Measurements from ENCODE around the gene MAN1A2.
A peak's percentile ranks its signal among the peaks of the same experiment; 100 is the strongest.

MAN1A2 gene

DNA sequence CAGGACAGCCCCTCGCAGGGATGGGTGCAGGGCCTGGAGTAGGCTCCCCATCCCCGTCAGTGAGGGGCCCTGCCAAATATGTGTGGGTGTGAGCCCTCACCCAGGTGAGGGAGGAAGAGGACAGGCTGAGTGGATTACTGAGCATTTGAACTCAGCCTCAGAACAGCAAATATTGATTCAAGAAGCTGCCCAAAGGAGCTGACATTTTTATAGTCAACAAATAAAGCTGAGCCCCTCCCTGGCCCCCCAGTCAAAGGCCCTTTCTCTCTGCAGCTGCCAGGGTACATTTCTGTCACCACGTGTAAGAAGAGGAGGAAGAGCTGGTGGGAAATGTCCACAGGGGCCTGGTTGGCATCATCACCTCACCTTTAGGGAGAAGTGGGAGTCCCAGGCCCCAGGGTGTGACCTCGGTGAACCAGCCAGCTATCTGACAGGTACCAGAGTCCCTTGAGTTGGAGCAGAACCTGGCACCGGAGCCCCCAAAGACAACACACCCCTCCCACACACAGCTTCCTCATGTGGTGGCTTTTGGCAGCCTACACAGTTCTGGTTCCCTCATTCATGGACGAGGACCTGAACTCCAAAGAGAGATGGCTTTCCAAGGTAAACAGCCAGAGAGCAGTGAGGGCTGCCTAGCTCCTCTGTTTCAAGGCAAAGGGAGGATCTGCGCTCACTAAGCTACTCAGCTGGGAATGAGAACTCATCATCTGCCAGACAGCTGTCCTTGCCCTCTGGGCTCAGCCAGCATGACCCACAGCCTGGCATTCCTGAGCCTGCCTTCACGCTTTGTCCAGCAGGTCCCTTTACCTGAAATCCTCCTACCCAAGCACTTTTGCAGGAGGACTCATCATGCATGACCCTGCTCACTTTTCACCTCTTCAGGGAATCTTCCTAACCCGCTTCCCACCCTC is 195.6 kb downstream of the MAN1A2 start:
- peak; percentile 76 for DNase-seq

DNA sequence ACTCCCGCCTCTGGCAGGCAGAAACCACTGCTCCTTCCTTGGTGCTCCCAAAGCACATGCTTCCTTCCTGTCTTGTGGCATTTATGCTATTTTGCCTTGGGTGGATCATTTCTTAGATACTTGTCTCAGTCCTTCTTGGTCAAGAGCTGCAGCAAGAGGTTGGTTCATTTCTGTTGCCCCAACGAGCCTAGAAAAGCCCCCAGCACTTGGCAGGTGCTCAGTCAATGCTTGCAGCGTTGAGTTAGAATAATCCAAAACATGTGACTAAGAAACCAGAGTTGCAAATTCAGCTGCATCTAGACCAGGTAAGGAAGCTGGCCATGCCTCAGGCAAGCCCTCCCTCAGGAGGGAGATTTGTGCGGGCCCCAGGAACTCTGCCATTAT is 196.2 kb downstream of the MAN1A2 start:
- no peak for DNase-seq

DNA sequence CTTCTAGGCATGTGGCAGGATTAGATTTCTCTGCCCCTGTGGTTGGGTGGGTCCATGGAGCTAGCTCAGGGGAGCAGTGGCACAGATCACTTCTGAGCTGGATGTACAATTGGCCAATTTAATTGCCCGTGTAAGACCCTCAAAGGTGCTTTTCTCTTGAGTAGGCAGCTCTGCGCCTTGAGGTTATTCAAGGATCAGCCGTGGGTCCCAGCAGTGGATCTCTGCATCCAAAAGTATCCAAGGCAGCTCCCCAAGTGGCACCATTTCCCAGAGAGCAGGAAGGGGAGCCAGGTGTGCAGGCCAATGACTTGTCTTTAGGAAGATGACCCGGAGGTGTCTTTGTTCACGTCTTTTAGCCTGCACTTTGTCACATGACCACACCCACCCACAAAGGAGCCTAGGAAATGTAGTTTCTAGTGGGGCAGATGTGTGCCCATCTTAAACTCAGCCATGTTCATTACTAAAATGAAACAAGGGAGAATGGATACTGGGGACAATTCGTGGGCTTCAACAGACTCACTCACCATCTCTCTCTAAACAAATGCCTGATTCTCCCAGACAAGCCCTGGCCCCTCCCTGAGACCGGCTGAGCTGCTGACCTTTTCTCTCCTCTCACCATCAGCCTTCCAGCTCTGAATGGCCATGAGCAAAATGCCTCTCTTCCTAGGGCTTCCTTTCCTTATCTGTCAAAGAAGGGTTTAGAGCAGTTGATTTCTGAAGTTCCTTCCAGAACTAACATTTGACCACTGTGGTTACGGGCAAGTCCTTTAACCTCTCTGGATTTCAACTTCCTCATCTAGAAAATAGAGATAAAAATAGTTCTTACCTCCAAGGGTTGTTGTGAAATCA is 197.2 kb downstream of the MAN1A2 start:
- DNase-seq = no peak

DNA sequence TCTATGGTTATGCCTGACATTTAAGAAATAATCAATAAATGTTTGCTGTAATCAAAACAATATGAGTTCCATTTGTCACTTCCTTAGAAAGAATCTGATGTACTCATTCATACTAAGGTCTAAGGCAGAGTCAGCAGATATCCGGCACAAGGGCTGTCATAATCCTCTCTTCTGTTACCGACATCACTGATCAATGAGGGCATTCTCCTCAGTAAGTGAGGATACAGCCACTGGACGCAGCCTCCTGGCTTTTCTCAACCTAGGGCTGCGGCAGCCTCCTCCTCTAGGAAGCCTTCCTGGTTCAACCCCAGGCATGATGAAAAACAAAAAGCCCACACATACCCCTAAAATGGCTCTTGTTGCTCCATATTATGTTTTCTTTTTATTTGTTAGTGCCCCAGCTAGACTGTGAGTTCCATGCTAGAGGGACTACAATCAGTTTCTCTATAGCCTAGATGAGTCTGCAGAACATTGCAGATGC is 197.9 kb downstream of the MAN1A2 start:
- no peak for DNase-seq

DNA sequence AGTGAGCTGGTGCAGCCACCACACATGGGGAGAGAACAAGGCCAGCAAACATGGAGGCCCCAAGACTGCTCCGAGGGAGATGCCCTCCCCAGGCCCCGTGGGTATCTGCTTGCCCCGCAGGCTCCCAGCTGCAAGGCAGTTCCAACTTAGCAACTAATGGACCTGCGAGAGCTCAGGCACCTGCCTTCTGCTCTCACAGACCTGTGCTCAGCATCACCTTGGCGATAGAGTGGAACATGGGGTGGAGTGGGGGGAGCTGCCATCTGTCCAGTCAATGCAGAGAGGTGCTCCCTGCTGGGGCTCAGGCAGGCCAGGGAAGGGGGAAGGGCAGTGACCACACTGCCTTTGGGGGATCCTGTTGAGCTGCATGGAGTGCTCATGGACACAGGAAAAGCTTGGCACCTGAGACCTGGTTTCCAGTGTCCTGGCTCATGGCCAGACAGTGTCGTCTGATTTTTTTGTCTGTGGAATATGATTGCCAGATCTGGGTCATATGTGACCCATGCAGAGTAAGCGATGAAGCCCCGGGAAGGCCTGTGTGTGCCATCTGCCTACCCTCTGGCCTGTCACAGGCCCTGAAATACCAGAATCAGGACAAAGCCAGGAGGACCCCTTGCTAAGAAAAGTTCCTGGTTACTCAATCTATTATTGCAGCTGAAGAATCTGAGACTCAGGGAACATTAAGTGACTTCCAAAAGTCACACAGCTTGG is 198.7 kb downstream of the MAN1A2 start:
- DNase-seq = no peak

DNA sequence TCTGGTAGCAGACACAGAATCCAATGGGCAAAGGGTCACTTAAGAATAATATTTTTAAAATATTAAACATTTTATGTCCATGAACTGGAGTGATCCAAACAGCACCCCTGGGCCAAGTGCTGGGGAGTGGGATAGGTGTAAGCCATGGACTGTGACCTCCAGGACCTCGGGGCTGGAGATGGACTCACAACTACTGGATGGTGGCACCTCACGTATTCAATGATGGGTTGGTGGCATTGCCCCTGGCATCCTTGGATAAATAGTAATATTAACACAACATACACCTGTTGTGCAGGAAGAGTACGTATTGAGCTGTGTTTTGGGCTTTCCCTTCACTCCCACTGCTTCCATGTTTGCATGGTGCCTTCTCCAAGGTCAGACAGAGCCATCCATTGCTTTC is 199.3 kb downstream of the MAN1A2 start:
- DNase-seq = no peak

DNA sequence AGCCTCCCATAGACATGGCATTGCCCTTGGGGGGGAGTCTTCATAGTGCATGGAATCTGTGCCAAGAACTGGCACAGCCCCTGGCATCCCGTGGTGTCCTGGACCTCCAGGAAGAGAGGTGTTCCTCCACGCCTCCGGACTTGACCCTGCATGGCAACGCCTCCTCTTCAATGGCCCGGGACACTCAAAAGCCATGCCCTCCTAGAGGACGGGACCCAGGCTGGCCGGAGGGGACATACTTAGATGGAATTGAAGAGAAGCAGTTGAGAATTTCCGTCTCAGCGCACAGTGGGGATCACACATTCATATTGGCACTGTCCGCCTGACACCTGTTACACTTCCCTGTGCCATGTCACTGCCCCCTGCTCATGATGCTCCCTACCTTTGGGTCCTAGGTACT is 200.2 kb downstream of the MAN1A2 start:
- no peak for DNase-seq

DNA sequence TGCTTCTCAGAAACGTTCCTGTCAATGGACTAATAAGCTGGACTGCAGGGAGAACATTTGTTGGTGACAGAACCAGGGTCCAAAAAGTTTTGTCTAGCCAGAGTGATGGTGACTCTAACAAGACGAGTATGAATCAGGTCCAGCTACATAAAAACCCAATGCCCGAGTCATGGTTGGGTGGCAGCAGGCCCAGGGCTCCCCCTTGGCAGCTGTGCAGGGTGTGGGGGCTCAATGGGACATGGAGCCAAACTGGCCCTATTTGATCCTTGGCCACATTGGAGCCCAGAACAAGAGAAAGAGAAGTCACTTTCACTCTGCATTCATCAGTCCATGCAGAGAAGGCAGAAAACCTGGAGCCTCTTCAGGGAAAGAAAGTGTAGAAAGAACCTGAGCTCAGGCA is 200.7 kb downstream of the MAN1A2 start:
- no peak for DNase-seq

DNA sequence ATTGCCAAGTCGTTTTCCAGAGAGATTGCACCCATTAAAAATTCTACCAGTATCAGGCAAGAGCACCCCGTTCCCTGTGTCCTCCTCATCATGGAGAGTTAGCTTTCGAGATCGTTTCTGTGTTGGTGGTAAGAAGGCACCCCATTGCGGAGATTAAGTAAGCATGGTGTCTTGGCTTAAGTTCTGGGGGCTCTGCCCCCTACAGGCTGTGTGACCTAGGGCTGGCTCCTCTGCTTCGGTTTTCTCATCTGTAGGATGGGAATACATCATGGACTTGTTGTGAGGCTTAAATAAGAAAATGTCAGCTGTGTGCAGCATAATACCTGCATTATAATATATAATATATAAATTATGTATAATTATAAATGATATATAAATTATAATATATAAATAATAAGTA is 201.8 kb downstream of the MAN1A2 start:
- DNase-seq = no peak

DNA sequence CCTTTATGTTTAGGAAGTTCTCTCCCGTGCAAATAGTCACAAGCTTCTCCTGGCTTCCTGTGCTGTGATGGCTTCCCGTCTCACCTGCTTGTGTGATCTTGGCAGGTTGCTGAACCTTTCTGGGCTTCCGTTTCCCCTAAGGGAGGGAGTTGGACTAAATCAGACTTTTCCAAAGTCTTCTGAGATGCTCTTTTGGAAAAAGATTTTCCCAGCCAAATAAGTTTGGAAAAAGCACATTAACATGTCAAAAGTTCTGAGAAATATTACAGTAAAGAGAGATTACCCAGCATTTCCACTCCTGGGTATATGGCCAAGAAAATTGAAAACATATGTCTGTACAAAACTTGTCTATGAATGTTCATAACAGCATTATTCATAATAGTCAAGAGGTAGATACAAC is 202.6 kb downstream of the MAN1A2 start:
- no peak for DNase-seq

DNA sequence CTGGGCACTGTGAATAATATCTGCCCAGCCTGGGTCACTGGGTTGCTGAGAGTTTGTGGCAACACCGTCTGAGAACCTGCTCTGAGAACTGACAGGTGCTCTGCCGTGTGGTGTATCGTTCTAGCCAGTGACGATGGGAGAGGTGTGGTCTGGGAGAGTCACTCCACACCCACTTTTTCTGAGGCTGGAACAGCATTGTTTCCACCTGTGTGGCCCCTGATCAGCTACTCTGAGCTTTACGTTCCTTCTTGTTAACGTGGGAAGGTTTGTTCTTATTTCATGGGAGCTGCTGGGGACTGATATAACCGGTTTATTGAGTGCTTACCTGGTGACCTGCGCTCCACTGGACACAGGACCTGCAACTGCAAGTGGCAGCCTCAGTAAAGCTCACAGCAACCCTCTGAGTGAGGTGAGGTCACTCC is 203.8 kb downstream of the MAN1A2 start:
- DNase-seq = no peak

DNA sequence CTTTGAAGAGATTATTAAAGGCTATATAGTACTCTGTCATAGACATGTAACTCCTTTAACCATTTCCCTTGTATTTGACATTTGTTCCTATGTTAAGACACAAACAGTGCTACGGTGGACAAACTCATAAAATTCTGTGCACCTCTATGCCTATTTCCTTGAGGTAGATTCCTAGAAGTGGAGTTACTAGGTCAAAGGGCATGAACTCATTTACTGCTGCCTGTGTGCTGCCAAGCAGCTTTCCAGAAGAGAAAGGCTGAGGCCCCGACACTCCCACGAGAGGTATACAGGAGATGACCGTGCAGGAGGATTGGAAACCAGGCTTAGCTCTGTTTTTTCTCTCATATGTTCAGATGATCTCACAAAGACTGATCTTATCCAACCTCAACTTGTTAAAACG is 204.2 kb downstream of the MAN1A2 start:
- no peak for DNase-seq

DNA sequence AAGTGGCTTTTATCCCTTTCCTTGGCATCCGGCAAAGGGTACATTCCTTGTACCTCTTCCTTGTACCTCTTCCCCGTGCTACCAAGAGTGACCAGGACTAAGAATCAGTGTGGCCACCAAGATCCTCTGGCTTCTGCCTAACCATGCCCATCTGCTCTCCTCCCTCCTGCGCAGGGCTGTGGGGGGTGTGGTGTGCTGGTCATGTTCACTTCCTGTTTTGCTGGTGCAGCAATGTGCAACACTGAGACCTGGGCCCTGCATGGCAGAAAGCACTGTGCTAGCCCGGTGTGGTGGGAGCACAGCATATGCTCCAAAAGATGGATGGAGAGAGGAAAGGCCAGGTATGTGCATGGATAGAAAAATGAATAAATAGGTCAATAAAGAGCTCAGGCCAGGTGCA is 205.3 kb downstream of the MAN1A2 start:
- peak; percentile 55 for DNase-seq

DNA sequence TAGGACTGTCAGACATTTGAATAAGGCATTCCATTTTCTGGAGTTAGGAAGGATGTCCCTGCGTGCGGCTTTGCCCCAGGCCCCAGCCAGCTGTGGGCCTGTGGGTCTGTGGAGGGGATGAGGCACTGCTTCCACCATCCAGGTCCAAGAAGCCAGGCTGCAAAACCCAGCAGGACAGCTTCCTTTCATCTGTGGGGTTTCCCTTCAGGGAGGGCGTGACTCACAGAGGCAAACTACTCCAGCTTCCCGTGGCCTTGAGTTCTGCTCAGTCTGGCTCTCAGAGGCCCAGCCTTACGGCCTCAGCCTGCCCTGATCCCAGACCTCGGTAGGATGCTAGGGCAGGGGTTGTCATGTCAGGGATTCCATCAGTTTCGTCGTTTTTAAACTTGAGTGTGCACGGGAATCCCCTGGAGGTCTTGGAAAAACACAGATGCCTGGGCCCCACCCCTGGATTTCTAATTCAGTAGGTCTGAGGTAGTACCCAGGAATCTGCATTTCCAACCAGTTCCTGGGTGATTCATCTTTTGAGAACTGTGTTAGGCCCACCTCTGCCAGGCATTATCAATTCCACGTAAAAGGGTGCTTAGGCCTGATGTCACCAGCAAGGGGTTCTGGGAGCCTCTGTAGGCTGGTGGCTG is 206.3 kb downstream of the MAN1A2 start:
- no peak for DNase-seq

DNA sequence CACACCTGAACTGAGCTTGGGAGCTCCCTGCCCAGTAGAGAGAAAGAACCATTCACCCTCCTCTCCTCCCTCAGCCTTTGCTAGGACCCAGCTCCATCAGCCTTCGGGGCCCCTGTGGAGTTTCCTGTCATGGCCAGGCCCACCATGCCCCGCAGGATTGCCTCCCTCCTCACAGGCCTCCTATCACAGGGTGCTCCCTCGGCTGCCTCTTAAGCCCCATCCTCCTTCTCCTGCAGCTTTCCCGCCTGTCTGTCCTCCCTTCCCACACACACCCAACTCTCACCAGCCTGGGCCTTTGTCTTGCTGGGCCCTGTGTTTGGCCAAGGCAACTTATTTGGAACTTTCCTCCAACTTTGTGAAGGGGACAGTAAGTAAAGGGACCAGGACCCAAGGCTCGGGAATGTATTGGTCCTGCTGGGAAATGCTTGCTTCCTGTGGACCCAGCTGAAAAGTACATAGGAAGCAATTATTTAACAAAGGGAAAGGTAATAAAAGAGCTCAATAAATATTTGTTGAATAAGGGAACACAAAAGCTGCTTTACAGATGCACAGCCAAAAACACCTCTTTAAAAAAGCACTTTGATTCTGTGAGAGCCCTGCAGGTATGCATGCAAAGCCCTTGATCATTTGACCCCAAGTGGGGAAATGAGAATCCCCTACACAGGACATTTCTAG is 207.0 kb downstream of the MAN1A2 start:
- peak; percentile 72 for DNase-seq

DNA sequence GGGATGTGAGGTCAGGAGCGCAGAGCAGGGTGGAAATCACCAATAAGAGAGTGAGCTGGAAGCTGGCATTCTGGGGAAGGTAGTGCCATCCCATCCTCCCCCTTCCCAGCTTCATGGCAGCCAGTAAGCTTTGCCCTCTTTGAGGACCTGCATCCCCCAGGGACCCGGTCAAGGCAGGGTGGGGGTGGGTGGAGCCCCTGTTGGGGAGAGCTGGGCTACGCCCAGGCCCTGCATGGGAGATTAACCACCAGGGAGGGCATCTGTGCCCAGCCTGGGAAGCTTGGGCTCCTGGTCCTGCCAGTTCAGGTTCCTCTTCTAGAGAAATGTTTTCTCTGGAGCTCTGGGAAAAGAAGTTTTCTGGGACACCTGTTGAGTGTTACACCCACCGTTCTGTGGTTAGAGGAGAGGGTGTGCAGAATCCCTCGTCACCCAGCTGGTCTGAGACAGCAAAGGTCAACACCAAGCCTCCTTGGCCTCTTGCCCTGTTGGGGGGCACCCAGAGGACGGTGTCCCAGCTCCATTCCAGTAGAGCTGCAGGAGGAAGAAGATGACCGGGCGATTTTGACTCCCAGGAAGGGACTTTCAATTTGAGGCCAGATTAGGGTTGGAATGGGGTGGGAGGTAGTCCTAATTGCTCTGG is 208.5 kb downstream of the MAN1A2 start:
- no peak for DNase-seq

DNA sequence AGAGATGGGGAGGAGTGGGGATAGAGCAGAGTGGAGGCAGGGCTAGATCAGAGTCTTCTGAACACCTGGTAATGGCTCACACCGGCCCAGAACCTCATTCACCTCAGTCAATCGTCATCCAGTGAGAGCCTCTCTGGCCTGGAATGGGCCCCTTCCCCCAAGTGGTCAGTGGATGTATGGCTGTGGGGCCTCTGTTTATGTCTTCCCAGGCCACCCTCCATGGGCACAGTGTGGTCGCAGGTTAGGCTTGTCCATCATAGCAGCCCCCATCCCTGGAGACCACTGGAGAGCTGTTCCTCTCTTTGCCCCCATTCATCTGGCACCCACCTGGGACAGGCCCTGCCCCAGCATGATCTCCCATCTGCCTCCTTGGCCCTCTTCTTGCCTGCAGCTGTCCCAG is 209.0 kb downstream of the MAN1A2 start:
- DNase-seq = no peak

DNA sequence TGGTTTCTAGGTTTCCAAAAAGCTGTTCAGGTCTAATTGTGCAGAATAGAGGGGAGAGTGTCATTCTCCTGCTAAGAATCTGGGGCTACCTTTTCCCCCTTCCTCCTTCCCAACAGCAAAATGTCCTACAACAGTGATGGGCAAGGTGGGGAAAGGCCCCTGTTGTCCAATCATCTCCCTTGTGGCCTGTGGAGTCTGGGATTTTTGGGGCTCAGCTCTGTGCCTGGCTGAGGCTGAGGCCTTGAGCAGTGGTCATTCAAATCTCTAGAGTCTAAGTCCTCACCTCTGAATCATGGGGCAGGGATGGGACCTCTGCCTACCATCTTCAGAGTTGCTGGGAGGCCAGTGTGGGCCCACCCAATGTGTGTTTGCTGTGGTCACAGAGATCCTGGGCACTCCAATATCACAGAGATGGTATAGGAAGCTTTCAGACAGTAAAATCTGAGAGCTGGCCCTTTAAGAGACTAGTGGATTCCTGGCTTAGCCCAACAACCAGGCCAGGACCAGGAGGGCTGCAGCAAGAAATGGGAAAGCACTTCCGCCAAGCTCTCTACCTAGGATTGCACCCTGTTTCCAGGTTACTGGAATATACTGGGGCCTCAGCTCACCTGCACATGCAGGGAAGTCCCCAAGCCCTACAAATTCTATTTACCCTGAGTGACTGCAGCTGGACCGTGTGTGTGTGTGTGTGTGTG is 210.1 kb downstream of the MAN1A2 start:
- no peak for DNase-seq

DNA sequence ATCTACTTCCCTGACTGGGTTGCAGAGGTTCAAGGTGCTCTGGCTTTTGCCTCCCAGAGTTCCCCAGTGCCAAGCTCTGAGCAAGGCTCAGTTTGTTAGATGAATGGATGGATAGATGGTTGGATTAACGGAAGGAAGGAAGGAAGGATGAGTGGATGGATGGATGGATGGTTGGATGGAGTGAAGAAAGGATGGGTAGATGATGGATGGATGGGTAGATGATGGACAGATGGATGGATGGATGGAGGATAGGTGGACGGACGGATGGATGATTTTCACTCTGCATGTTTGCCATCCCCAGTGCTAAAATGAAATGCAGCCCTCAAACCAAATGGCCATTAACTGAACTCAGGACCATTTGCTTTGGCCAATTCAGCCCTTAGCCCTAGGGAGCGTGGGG is 211.2 kb downstream of the MAN1A2 start:
- no peak for DNase-seq

Measured in NCI-H2029 (cell line).